Activated B cell treated with CpG ODN at 0.5 μM for 24 hours (primary cell): ENCODE data around the gene SPEF1. TPM values are rescaled to one million over a fixed set of nuclear protein-coding genes. Genes with fewer than 3 reads are reported as not detected.

Experiments used
- ATAC-seq: fragments of 200-7000 bp; cut with Tn5 transposase; one replicate; pipeline ENCODE4 v1.10.0; 2021; ENCODE audit warnings: low read depth, mild to moderate bottlenecking, moderate library complexity
- CTCF ChIA-PET: fragments of 350-600 bp; sonication (Branson Sonifier 250); formaldehyde crosslinking; loops from one replicate; lab custom pipeline; 2021; ENCODE audit warnings: antibody characterized with exemption; lab: Charles Lee
- POLR2A ChIA-PET: fragments of 350-600 bp; sonication (Branson Sonifier 250); formaldehyde crosslinking; loops from one replicate; lab custom pipeline; 2021; ENCODE audit warnings: antibody characterized with exemption; lab: Charles Lee
- DNase-seq: peaks from one replicate; pipeline ENCODE4 v3.0.0; 2022
- H3K27ac Mint-ChIP-seq: one replicate; pipeline ENCODE4 v1.8.0; 2020; ENCODE audit warnings: mixed read lengths
- H3K27me3 Mint-ChIP-seq: one replicate; pipeline ENCODE4 v1.8.0; 2021; ENCODE audit warnings: mixed read lengths
- H3K36me3 Mint-ChIP-seq: one replicate; pipeline ENCODE4 v1.8.0; 2021; ENCODE audit warnings: low read depth, mixed read lengths
- H3K4me1 Mint-ChIP-seq: one replicate; pipeline ENCODE4 v1.8.0; 2021; ENCODE audit warnings: mixed read lengths
- H3K4me3 Mint-ChIP-seq: one replicate; pipeline ENCODE4 v1.8.0; 2020; ENCODE audit warnings: mild to moderate bottlenecking, mixed read lengths
- H3K9me3 Mint-ChIP-seq: one replicate; pipeline ENCODE4 v1.8.0; 2020; ENCODE audit warnings: mixed read lengths
- CTCF ChIP-seq: fragments of 200-600 bp; IDR thresholded peaks from one replicate; pipeline ENCODE4 v1.8.0; 2022; ENCODE audit warnings: antibody characterized with exemption, mild to moderate bottlenecking
- intact Hi-C: fragments of 100-400 bp; cut with micrococcal nuclease; formaldehyde crosslinking; loops from one replicate; pipeline ENCODE4 v1.15.1; 2024
- total RNA-seq: library from RNA; stranded (reverse); gene quantifications from 2 replicates; pipeline ENCODE4 v1.2.3, GENCODE V29; 2022

Gene SPEF1
- total RNA-seq, 1 donor from 2014 or later = not detected

GRCh38 chr20:3751675-3752385 lies 29.4 kb downstream of the SPEF1 start:
- ATAC-seq = peak; percentile 85
- POLR2A ChIA-PET = interaction anchor here (0.6 kb wide), 1 partner anchor 12 kb away, joined by 3 read pairs; no protein-coding TSS in a partner anchor
- H3K4me1 Mint-ChIP-seq = peaks cover 11% of the 10 kb centered on the region
- no peaks in the 10 kb centered on the region for H3K9me3 Mint-ChIP-seq
- peak; percentile 54 for DNase-seq
- no peaks in the 10 kb centered on the region for H3K27me3 Mint-ChIP-seq
- peak overlapping the region; percentile 63 for H3K27ac Mint-ChIP-seq
- CTCF ChIA-PET = interaction anchor here (1.5 to 5.5 kb wide), 2 partner anchors 16 to 333 kb away, joined by 6 to 32 read pairs; partner anchors contain the start of gene ADISSP
- intact Hi-C loops = no loop called here
- peaks cover 6% of the 10 kb centered on the region for H3K36me3 Mint-ChIP-seq
- no peak for TF ChIP-seq CTCF
- peak overlapping the region; percentile 77 for H3K4me3 Mint-ChIP-seq

- Mint-ChIP-seq H3K4me1 (peaks cover 11% of the 10 kb centered on the region), H3K36me3 (peaks cover 6% of the 10 kb centered on the region), H3K27ac (no peak overlapping the region), H3K9me3 (no peaks in the 10 kb centered on the region), H3K27me3 (no peaks in the 10 kb centered on the region), H3K4me3 (no peak overlapping the region)
- POLR2A ChIA-PET = no interaction called here
- no peak for TF ChIP-seq CTCF
- CTCF ChIA-PET = interaction anchor here (1.2 to 5.5 kb wide), 2 partner anchors 16 to 41 kb away, joined by 5 to 32 read pairs; partner anchors contain the start of gene ADISSP
- DNase-seq (no peak), ATAC-seq (no peak)
- intact Hi-C loops = no loop called here
Measured at GRCh38 chr20:3751305-3751674, 30.0 kb downstream of the SPEF1 start.

- Mint-ChIP-seq H3K9me3 (no peaks in the 10 kb centered on the region), H3K36me3 (peaks cover 5% of the 10 kb centered on the region), H3K4me3 (no peak overlapping the region), H3K4me1 (peaks cover 15% of the 10 kb centered on the region), H3K27ac (no peak overlapping the region), H3K27me3 (peaks cover 10% of the 10 kb centered on the region)
- POLR2A ChIA-PET = no interaction called here
- no peak for TF ChIP-seq CTCF
- DNase-seq = no peak
- CTCF ChIA-PET = interaction anchor here (1.2 kb wide), 1 partner anchor 39 kb away, joined by 5 read pairs; no protein-coding TSS in a partner anchor
- no peak for ATAC-seq
- intact Hi-C loops = no loop called here
Measured at GRCh38 chr20:3749689-3750531, 31.3 kb downstream of the SPEF1 start.

GRCh38 chr20:3749087-3749688 lies 32.1 kb downstream of the SPEF1 start:
- POLR2A ChIA-PET = no interaction called here
- H3K27ac Mint-ChIP-seq = no peak overlapping the region
- no peak overlapping the region for H3K4me3 Mint-ChIP-seq
- no peaks in the 10 kb centered on the region for H3K9me3 Mint-ChIP-seq
- peaks cover 2% of the 10 kb centered on the region for H3K36me3 Mint-ChIP-seq
- peaks cover 17% of the 10 kb centered on the region for H3K27me3 Mint-ChIP-seq
- DNase-seq = no peak
- ATAC-seq = no peak
- intact Hi-C loops = no loop called here
- H3K4me1 Mint-ChIP-seq = peaks cover 21% of the 10 kb centered on the region
- CTCF ChIA-PET = no interaction called here
- TF ChIP-seq CTCF = no peak
